ENCODE data around the gene MMP24.
"Not testable (repeated sequence)": the region's sequence is repeated elsewhere in the genome, so short reads cannot be mapped to it uniquely, and the experiment has no call there.

Gene MMP24

DNA sequence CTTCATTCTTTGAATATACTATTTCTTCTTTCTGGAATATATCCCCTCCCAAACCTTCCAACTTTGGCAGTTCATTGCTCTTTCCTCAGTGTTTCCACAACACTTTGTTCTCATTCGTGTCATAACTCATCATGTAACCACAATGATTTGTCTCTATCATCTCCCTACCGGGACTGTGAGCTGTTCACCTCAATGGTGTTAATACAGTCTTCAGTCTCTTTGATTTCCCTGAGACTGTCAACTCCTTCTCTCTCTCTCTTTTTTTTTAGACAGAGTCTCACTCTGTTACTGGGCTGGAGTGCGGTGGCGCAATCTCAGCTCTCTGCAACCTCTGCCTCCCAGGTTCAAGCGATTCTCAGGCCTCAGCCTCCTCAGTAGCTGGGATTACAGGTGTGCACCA, 2.5 kb upstream of the MMP24 start:
- no peak for DNase-seq

DNA sequence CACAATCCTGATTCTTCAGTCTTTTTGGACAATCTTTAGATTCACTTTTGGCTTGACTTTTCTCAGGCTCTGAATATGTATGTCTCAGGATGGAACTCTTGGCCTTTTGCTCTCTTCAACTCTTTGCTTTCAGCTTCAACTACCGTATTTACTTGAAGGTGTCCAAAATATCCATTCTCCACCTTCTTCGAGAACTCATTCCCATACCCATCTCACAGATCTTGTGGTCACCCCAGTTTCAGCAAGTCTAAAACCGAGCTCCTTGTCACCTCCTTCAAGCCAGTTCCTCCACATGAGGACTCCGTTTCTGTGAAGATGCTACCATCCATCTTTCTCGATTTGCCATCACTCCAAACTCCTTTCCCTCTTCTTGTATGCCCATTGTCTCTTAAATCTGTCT, 2.0 kb upstream of the MMP24 start:
- no peak for DNase-seq

DNA sequence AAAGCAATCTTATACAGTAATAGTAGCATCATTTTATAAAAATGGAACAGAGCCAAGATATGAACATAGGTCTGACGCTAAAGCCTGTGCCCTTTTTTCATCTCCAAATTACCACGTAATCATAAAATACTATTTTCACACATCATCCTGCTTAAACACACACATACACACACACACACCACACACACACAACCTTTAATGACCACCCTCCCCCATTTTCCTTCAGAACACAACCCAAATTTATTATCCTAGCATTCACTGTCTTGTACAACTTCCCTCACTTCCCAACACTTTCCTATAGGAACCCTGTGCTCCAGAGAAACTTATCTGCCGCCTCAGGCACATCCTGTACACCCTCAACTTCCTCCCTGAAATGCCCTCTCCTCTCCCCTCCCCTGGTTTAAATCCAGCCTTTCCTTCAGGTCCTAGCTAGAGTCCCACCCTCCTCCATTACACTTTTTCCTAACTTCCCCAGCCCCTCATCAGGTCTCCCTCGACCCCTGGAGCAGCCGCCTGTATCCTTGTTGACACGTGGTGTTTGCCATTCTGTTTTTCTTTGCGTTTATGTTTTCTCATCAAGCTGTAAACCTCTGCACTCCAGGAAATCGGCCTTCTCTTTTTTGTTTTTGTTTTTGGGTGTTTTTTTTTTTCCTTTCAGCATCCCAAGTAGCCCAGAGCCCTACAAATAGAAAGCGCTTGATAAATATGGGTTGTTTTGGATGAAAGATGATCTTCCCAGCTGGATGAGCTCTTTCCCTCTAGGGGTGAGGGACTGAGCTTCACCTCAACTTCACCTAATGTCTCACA, 968 bp upstream of the MMP24 start:
- DNase-seq, result no peak

DNA sequence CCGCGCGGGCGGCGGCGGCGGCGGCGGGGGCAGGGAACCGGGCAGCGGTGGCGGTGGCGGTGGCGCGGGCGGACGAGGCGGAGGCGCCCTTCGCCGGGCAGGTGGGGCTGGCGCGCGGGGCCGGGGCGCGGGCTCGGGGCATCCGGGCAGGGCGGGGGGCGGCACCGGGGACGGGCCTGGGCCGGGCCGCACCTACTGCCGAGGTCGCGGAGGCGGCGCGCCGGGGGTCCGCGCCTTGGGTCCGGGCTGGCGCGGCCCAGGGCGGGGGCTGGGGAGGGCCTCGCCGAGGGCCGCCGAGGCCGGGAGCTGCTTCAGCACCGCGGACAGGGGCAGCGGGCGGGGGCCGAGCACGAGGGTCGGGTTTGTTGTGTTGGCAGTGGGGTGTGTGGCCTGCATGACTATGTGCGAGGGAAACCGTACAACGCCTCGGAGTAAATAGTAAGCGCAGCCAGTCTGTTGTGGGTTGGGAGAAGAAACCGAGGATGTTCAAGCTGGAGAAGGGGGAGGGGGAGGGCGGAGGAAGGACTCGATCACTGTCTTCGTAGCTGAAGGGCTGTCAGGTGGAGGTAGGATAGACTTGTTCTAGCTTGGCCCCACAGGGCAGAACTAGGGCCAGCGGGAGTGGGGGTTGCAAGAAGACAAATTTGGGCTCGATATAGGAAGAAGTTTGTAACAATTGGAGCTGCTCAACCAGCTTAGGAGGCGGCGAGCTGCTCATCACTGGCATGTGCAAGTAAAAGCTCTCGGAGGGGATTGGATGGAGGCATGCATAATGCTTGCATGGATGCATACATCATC, 593 bp downstream of the MMP24 start:
- DNase-seq, result peak in 4 of 6 experiments; percentile 6 to 22 (median 14)

DNA sequence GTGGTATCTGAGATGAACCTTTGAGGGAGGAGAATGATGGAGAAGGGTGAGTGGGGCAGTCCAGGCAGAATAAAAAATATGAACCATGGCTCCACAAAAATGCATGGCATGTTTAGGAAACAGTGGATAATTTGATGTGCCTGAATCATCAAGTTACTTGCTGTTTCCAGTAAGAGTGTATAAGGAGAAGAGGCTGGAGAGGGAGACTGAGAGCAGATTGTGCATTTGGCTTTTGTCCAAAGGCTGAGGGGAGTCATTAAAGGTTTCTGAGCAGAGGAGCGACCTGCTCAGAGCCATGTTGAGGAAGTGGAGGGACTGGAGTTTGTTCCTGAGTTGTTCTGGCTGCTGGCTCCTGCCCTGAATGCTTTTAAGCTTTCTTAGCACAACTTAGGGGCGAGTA, 6.1 kb downstream of the MMP24 start:
- no peak for DNase-seq

DNA sequence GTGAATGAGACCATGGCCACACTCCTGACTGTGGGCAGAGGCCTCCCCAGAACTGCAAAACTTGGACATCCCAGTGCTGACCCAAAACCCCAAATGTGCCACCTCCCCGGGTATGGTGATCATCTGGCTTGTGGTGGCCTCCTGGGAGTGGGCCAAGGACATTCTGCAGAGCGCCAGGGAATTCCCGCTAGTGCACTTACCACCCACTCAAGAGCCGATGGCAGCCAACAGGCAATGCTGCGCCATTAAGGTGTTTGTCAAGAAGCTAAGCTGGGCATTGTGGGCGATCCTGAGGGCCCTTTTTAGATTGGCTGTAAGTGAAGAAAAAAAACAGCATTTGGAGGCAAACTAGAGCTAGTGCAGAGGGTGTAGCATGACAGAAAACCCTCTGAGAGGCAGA, 9.4 kb downstream of the MMP24 start:
- no peak for DNase-seq

DNA sequence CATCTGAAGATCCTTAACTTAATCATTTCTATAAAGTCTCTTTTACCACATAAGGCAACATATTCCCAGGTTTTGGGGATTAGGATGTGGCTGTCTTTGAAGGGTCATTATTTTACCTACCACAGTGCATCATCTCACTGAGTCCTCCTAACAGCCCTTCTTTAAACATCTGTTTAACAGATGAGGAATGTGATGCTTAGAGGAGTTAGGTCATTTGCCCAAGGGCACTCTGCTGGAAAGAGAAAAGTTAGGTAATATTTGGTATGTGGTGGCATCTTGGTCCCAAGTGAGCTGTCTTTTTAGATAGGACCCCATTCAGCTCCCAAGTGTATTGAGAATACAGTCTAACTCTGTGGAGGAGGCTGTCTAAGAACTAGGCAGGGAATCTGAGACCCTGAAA, 11.0 kb downstream of the MMP24 start:
- DNase-seq, result no peak

DNA sequence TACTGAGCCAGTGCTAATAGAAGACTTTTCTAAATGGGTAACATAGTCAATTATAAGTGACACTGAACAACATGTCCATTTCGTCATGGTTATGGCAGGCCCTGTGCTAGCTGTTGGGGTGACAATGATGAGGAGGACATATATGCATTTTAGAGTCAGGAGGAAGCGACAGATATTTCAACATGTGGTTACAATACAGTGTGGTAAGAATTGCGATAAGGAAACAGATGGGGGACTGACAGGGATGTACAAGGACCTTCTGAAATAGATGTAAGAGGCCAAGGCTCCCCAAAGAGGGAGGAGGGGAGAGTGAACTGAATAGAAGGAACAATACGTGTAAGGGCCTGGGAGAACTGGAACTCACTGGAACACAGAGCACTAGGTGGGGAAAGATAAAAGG, 11.7 kb downstream of the MMP24 start:
- no peak for DNase-seq

DNA sequence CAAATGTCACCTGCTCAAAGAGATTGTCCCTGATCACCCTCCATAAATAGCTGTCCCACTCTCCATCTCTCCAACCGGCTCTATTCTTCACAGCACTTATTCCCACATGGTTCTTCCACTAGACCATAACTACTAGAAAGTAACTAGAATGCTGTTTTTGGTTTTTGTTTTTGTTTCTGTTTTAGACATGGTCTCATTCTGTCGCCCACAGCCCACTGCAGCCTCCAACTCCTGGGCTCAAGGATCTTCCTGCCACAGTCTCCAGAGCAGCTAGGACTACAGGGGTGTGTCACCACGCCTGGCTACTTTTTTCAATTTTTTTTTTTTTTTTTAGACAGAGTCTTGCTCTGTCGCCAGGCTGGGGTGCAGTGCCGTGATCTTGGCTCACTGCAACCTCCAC, 12.2 kb downstream of the MMP24 start:
- no peak for DNase-seq

DNA sequence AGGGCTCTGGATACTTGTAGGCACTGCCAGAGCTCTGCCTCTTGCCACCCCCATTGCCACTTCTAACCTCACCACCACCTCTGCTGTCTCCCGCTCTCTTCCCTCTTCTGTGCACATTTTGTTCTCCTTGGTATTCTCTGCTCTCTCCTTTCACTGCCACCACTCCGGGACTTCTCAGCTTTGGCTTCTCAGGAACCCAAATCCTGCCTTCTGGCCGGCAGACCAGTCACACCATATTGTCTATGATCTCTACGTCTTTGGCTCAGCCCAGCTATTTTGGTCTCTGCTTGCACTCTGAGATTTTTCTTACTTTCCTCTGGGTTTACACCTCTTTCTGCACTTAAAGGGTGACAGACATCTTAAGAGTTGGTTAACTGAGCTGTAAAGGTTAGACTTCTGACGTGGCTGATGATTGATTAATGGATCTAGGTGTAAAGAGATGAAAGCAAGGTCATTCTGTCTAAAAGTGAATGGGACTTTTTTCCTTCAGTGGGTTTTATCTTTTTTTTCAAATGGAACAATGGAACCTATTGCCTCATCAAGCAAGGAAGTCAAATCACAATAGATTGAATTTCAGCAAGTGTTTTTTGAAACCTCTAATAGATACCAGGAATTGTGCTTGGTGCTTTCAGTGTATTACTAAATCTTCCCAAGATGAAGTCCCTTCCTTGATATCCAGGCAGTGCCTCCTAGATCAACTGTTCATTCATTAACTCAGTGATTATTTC, 13.8 kb downstream of the MMP24 start:
- no peak for DNase-seq

DNA sequence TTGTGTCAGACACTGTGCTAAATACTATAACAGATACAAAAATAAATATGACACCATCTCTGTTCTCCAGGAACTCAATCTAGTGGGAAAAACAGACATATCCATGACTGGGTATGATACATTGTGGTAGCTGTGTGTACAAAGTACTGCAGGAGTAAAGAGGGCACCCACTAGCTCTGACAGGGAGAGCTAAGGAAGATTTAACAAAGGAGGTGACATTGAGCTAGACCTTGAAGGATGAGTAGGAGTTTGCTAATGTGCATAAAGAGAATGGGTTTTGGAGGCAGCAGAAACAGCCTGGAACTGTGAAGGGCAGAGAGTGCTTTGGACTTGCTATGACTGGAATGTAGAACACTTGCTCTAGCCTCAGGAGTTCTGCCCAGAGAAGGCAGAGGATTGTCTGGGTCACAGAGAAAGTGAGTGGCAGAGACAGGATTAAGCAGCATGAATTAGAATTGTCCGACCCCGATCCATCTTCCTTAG, 14.4 kb downstream of the MMP24 start:
- DNase-seq, result no peak

DNA sequence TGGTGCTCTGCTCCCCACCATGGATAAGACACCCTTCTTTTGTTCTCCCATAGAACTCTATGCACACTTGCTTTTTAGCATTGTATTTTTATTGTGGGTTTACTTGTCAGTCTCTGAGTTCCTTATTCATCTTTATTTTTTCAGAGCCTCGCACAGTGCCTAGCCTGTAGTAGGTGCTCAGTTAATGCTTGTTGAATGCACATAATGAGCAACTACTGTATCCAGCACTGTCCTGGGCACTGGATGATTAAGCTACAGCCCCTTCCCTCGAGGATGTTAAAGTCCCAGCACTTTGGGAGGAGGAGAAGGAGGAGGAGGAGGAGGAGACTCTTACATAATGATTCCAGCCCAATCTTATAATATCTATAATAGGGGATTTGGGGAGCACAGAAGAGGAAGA, 16.8 kb downstream of the MMP24 start:
- no peak for DNase-seq

DNA sequence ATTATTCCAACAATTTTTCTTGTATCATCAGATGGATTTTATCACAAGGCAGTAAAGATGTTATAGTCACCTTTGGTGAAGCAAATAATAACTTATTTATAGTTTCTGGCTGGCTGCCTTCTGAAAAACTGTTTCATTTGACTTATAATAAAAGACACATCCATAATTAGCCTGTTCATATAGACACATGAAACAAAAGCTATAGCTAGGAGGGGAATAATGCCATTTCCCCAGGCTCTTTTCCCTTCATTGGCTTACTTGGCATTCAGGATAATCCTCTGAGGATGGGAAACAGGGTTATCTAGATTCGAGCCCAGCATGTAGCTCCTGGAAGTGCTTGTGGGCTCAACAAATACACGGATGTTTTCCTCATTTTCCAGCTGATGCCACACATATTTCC, 17.5 kb downstream of the MMP24 start:
- DNase-seq, result no peak

DNA sequence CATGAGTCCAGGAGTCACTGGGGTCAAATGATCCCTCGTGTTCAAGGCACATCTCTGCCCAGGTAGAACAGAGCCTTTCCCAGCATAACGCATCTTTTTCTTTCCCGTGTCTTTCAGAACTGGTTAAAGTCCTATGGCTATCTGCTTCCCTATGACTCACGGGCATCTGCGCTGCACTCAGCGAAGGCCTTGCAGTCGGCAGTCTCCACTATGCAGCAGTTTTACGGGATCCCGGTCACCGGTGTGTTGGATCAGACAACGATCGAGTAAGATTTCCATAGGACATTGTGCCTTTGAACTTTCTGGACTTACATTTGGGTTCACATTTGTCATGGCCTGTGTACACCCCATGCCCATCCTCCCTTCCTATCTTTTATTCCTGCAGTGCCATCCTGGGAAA, 20.2 kb downstream of the MMP24 start:
- no peak for DNase-seq

DNA sequence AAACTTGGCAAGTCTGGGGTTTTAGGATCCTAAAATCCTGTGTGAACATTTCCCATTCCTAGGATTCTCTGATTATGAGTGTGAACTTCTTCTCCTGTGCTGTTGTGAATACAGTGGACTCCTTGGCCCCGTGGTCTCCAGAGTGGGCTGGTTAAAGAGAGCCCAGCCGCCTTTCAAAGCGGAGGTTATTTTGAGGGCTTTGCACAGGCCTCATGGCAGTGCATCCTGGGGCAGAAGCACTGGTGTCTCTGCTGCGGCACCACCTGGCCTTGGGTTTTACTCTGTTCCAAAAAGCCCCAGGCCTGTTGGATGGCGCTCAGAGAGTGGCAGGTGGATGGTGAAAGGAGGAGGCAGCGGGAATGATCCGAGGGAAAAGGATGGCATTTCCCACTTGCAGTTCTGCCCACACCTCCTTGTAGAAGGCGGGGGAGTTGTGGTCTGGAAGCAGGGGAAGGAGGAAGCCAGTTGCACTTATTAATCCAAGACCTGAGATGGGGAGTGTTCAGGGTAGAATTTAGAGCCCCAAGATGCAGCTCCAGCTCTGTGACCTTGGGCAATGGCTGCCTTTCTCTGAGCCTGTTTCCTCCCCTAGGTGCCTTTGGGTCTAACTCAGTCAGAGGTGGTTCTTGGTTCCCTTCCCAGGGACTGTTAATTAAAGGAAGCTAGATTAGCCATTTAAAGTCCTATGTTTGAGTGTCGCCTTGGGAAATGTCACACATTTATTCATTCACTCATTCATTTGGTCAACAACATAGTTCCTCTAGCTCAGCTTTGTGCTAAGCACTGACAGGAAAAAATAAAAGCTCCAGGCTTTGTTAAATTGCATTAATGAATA, 22.4 kb downstream of the MMP24 start:
- DNase-seq, result no peak

DNA sequence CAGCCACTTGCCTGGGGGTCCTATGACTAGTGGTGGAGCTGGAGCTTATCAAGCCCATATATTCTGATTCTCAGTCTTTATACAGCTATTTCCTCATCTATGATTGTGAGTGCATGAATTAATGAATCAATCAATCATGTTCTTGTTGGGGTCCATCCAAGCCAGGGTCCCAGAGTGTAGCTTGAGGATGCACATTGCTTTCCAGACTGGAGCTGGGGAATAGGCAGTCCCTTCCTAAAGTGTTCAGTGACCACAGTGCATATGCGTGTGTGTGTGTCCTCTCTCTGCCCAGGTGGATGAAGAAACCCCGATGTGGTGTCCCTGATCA, 25.1 kb downstream of the MMP24 start:
- DNase-seq, result no peak

DNA sequence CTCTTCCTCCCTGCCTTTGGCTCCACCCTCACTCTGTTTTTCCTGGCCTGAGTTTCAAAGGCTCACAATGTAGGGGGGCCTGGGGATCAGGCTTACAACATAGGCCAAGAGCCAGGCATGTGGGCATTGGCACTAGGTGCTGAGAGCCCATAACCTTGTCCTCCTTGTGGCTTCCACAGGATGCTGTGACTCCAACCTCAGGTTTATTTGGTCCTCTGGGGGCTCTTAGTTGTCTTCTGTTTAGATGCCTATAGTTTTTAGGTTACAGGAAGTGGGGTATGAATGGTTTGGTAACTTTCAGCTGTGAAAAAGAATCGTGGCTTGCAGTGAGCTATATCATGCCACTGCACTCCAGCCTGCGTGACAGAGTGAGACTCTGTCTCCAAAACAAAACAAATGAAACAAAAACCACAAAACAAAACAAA, 25.6 kb downstream of the MMP24 start:
- DNase-seq, result peak in 1 of 6 experiments; percentile 10

DNA sequence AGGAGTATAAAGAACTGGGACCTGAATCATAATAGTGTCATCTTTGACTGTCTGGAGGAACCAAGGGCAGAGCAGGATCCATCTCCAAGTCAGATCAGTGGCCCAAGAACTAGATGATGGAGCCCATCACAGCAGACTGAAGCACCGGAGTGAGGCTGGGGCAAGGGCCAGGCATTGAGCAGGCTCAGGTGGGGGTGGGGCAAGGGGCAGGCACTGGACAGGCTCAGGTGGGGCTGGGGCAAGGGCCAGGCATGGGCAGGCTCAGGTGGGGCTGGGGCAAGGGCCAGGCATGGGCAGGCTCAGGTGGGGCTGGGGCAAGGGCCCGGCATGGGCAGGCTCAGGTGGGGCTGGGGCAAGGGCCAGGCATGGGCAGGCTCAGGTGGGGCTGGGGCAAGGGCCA, 26.1 kb downstream of the MMP24 start:
- DNase-seq, result not testable (repeated sequence)

DNA sequence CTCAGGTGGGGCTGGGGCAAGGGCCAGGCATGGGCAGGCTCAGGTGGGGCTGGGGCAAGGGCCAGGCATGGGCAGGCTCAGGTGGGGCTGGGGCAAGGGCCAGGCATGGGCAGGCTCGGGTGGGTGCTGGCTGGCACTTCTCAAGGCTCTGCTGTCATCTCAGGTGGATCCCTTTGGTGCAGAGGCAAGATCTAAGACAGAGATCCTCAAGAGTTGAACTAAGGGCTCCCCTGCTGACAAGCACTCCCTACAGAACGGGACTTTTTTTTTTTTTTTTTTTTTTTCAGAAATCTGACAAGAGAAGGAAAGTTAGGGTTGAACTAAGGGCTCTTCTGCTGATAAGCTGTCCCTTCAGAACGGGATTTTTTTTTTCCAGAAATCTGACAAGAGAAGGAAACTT, 26.5 kb downstream of the MMP24 start:
- no peak for DNase-seq

DNA sequence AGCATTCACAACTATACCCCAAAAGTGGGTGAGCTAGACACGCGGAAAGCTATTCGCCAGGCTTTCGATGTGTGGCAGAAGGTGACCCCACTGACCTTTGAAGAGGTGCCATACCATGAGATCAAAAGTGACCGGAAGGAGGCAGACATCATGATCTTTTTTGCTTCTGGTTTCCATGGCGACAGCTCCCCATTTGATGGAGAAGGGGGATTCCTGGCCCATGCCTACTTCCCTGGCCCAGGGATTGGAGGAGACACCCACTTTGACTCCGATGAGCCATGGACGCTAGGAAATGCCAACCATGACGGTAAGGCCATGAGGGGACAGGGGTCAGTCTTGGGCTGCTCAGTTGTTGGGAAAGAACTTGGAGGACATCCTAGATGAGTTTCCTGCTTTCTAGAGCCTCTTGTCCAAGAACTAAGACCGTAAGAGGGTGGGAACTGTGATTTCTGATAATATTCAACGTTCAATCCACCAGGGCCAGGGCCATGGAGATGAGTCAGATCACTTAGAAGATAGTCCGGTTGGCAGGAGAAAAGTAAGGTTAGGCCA, 28.0 kb downstream of the MMP24 start:
- no peak for DNase-seq

DNA sequence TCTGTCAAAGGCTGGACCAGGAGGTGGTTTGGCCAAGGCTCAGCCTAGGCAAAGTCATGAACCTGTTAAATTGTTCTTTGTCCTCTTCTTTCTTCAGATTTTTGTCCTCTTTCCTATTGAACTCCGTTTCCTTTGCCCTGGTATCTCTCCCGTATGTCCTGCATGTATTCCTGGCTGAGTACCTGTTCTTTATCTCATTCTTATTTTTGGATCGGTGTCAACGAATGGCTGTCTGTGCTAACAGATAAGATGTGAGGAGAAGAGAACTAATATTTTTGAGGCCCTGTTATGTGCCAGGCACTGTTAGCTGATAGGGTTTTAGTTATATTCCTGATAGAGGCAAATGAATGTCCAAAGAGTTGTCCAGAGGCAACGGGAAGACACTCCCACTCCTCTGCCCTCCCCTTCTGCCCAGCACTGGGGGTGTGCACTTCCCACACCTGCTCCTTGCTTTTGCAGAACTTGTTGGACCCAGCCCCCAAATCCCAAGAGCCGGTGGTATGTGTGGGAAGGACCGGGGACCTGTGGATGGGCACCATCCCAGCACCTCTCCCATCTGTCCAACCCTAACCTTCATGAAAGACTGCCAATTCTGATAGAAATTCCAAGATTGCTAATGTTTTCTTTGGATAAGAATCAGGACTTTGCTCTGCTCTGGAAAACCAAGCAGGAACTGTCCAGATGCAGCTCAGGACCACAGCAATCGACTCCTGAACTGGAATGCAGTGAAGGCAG, 30.9 kb downstream of the MMP24 start:
- DNase-seq, result no peak

DNA sequence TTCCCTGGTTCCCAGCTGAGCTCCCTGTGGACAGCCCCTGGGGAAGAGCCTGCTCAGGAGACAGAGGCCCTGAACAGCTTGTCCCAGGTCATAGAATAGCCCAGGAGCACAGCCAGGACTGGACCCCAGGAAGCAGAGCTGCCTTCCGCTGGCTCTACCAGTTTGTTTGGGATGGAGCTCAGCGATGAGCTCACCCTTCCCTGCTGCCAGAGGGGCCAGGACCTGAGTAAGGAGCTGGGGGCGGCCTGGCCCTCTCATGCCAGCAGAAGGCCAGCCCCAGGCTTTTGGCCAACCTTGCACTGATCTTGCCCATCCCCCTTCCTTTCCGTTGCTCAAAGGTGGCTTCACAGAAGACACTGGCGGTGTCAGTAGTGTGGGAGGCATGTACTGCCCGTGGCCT, 33.9 kb downstream of the MMP24 start:
- DNase-seq, result no peak

Data from stimulated activated naive CD4-positive, alpha-beta T cell (primary cell).